Body of pancreas (tissue), 4 donors: ENCODE data around the gene CPNE7. TPM values are rescaled to one million over a fixed set of nuclear protein-coding genes. Genes with fewer than 3 reads are reported as not detected.

ENCODE experiments used
- ATAC-seq: fragments of 150-250 bp; one replicate; pipeline ENCODE4 v1.9.1; 2016
- DNase-seq, 4 donors: peaks; one replicate each; pipeline ENCODE4 v3.0.0-alpha.2; 2019
- H3K27ac ChIP-seq, 4 donors: fragments of 200-600 bp; sonication (generic); 1 replicate in 3 of 4; 2 replicates in 1 of 4; pipeline versions ENCODE4 v1.5.1 to v1.6.1; 2016 to 2019; ENCODE audit warnings: mild to moderate bottlenecking in 1 of 4, mixed read lengths in 1 of 4, moderate library complexity in 1 of 4
- H3K27me3 ChIP-seq, 2 donors: fragments of 200-600 bp; sonication (generic); one replicate each; pipeline ENCODE4 v1.6.0; 2016; ENCODE audit warnings: mild to moderate bottlenecking in 1 of 2
- H3K36me3 ChIP-seq, 2 donors: fragments of 200-600 bp; sonication (generic); replicated peaks in 1 of 2; 2 replicates each; pipeline ENCODE4 v1.5.1; 2016; ENCODE audit warnings: low read depth in 2 of 2; ENCODE audit not compliant: insufficient read depth in 1 of 2
- H3K4me1 ChIP-seq: fragments of 200-600 bp; sonication (generic); one replicate; pipeline ENCODE4 v1.6.0; 2016
- H3K4me3 ChIP-seq, 2 donors: fragments of 200-600 bp; sonication (generic); 1 replicate in 1 of 2; 2 replicates in 1 of 2; pipeline ENCODE4 v1.5.1; 2016 to 2019
- H3K9me3 ChIP-seq, 3 donors: fragments of 200-600 bp; sonication (generic); 1 replicate in 2 of 3; 2 replicates in 1 of 3; pipeline ENCODE4 v1.5.1; 2016
- POLR2A ChIP-seq, 3 donors: fragments of 450-650 bp; IDR thresholded peaks; one replicate each; pipeline ENCODE4 v1.6.1; 2016; ENCODE audit warnings: antibody characterized with exemption in 3 of 3, mild to moderate bottlenecking in 2 of 3
- WGBS, 2 donors: methylation state at CpG; one replicate each; pipeline ENCODE4 v1.1.5; 2017; 5-methylcytosine and 5-hydroxymethylcytosine counted together
- intact Hi-C: fragments of 100-400 bp; cut with DNase I; formaldehyde crosslinking; loops from one replicate; pipeline ENCODE4 v1.15.1; 2023
- total RNA-seq, 2 donors: library from RNA; depleted of rRNA; stranded (reverse); fragments of >200 nt; gene quantifications; one replicate each; pipeline ENCODE4 v1.1.0, GENCODE V29; 2016
- TF ChIP-seq, protein P1 (sequence below), 7 experiments: fragments of 450-650 bp in 4 of 7; fragments of 200-600 bp in 3 of 7; sonication (generic) in 3 of 7; IDR thresholded peaks; one replicate each; pipeline ENCODE4 v1.5.1; 2016 to 2019; ENCODE audit warnings: antibody characterized with exemption in 7 of 7

Gene CPNE7
- total RNA-seq, 2 donors from 2014 or later, result 2.1 TPM; not detected in 1

DNA sequence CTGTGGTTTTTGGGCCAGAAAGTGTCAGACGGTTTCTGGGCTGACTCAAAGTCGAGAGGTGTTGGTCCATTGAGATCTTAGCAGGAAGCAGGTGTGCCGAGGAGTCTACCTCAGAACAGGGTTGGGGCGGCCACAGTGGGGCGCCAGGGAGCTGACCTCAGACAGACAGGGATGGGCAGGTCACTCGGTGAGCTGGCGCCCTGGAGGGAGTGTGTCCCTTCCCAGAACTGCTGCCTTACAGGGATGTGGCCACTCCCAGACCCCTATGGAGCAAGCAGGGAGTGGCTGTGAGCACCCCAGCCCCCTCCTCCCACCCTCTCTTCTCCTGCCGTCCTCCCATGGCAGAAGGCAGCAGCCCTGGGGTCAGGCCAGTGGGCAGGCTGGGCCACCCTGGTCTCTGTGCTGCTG is 23.9 kb downstream of the CPNE7 start:
- Histone ChIP-seq H3K27me3 (no peaks in the 10 kb centered on the region), H3K4me3 (no peak overlapping the region), H3K4me1 (no peaks in the 10 kb centered on the region), H3K9me3 (no peaks in the 10 kb centered on the region), H3K27ac (no peak overlapping the region), H3K36me3 (no peaks in the 10 kb centered on the region)
- DNase-seq (peak; percentile 35 to 72 (median 58)), ATAC-seq (peak; percentile 45)
- WGBS, 2 donors, result 32% methylated on average over 8 of the region's 8 CpGs; no CpG with 5 or more reads in 1 of the 2 donors
- TF ChIP-seq POLR2A (IDR thresholded peaks at IDR 0.05), result no peak
- TF ChIP-seq, protein P1, sequence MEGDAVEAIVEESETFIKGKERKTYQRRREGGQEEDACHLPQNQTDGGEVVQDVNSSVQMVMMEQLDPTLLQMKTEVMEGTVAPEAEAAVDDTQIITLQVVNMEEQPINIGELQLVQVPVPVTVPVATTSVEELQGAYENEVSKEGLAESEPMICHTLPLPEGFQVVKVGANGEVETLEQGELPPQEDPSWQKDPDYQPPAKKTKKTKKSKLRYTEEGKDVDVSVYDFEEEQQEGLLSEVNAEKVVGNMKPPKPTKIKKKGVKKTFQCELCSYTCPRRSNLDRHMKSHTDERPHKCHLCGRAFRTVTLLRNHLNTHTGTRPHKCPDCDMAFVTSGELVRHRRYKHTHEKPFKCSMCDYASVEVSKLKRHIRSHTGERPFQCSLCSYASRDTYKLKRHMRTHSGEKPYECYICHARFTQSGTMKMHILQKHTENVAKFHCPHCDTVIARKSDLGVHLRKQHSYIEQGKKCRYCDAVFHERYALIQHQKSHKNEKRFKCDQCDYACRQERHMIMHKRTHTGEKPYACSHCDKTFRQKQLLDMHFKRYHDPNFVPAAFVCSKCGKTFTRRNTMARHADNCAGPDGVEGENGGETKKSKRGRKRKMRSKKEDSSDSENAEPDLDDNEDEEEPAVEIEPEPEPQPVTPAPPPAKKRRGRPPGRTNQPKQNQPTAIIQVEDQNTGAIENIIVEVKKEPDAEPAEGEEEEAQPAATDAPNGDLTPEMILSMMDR (IDR thresholded peaks at IDR 0.05), result peak in 5 of 7 experiments; percentile 13 to 48 (median 29)
- intact Hi-C loops, result no loop called here

DNA sequence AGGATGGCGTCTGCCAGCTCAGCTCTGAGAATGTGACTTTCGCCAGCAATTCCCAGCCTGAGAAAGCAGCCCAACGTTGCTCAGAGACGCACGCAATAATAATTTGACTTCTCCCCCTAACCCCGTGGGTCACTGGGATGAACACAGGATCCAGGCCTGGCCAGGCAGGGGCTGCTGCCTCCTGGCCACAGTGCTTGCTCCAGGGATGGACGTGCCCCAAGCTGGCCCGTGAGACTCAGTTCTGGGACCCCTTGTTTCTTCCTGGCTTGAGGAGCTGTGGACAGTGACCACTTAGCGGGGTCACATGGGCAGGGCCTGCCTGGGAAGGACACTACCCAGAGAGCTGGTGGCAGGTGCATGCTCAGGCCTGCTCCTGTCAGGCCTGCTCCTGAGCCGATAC is 24.3 kb downstream of the CPNE7 start:
- TF ChIP-seq POLR2A (IDR thresholded peaks at IDR 0.05), result no peak
- TF ChIP-seq, protein P1 (IDR thresholded peaks at IDR 0.05), result no peak
- H3K4me3 ChIP-seq, result no peak overlapping the region

DNA sequence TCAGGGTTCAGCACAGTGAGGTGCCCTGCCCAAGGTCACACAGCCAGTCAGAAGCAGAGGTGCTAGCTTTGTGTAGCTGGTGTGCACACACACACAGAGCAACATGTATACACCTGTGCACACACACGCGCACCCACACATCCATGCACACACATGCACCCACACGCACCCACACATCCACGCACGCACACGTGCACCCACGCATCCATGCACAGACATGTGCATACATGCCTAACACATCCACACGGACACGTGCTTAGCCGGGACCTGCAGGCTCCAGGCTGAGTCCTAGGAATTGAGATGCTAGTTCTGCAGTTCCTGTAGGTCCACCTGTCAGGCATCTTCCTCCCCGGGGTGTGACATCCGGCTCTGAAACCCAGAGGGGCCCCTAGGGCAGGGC is 24.9 kb downstream of the CPNE7 start:
- Histone ChIP-seq H3K27me3 (no peaks in the 10 kb centered on the region), H3K36me3 (no peaks in the 10 kb centered on the region), H3K27ac (no peak overlapping the region), H3K4me3 (no peak overlapping the region), H3K4me1 (no peaks in the 10 kb centered on the region), H3K9me3 (no peaks in the 10 kb centered on the region)
- no peak for ATAC-seq
- intact Hi-C loops, result no loop called here
- DNase-seq, result no peak
- WGBS, 2 donors, result 70 to 74% methylated on average over 2 to 12 of the region's 12 CpGs
- no peak for TF ChIP-seq POLR2A (IDR thresholded peaks at IDR 0.05)
- TF ChIP-seq, protein P1 (IDR thresholded peaks at IDR 0.05), result no peak

More for the DNA sequence above, 24.3 kb downstream of the CPNE7 start:
- DNase-seq, result no peak
- ATAC-seq, result no peak
- no peak overlapping the region for H3K27ac ChIP-seq
- no peaks in the 10 kb centered on the region for H3K9me3 ChIP-seq
- H3K4me1 ChIP-seq, result no peaks in the 10 kb centered on the region
- no peaks in the 10 kb centered on the region for H3K27me3 ChIP-seq
- intact Hi-C loops, result no loop called here
- WGBS, 2 donors, result 78 to 94% methylated on average over 3 to 10 of the region's 10 CpGs
- H3K36me3 ChIP-seq, result no peaks in the 10 kb centered on the region

DNA sequence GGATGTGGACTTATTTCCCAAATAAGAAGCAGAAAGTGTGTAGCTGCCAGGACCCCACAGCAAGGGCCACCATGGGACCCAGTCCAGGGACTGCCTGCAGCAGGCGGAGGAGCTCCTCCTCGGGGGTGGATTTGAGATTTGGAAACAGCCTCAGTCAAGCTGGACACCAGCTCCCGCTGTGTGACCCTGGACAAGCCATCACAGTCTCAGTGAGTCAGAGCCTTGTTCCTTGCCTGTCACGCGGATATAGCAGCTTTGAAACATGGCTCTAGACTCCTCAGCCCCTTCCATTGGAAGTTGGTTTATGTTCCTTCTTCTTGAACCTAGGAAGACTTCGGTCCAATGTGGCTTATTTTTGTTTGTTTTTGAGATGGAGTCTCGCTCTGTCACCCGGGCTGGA is 25.4 kb downstream of the CPNE7 start:
- Histone ChIP-seq H3K9me3 (no peaks in the 10 kb centered on the region), H3K36me3 (no peaks in the 10 kb centered on the region), H3K4me1 (no peaks in the 10 kb centered on the region), H3K27me3 (no peaks in the 10 kb centered on the region), H3K27ac (no peak overlapping the region), H3K4me3 (no peak overlapping the region)
- TF ChIP-seq POLR2A (IDR thresholded peaks at IDR 0.05), result no peak
- TF ChIP-seq, protein P1 (IDR thresholded peaks at IDR 0.05), result no peak
- ATAC-seq, result no peak
- no peak for DNase-seq
- WGBS, 2 donors, result 72 to 76% methylated on average over 5 to 8 of the region's 8 CpGs
- intact Hi-C loops, result no loop called here

DNA sequence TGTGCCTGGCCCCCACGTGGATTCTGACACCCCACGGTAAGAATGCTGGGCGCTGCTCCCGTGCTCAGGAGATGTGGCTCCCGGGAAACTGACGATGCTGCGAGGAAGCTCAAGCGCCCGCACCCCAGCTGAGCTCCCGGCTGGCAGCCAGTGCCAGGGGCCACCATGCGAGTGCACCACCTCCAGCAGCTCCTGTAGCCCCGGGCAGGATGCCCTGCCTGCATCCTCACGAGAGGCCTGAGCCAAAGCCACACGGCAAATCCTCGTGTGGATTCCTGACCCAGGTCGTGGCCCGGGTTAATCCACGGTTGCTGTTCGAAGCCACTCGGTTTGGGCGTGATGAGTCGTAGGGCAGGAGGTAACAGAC is 26.3 kb downstream of the CPNE7 start:
- H3K4me3 ChIP-seq, result no peak overlapping the region
- H3K9me3 ChIP-seq, result no peaks in the 10 kb centered on the region
- H3K36me3 ChIP-seq, result no peaks in the 10 kb centered on the region
- WGBS, 2 donors, result 54 to 87% methylated on average over 8 to 21 of the region's 22 CpGs
- intact Hi-C loops, result no loop called here
- no peaks in the 10 kb centered on the region for H3K27me3 ChIP-seq
- TF ChIP-seq, protein P1 (IDR thresholded peaks at IDR 0.05), result no peak
- no peak for TF ChIP-seq POLR2A (IDR thresholded peaks at IDR 0.05)
- ATAC-seq (no peak), DNase-seq (no peak)
- H3K4me1 ChIP-seq, result no peaks in the 10 kb centered on the region
- H3K27ac ChIP-seq, result no peak overlapping the region
